GM18868 (cell line): Measurements from ENCODE around the gene RLF.
A peak's percentile ranks its signal among the peaks of the same experiment; 100 is the strongest.

ENCODE experiments used
- ATAC-seq: cut with Tn5 transposase; IDR thresholded peaks from one replicate; pipeline ENCODE4 v1.9.1; 2021; ENCODE audit warnings: mild to moderate bottlenecking, moderate library complexity; ENCODE audit not compliant: unreplicated experiment

RLF gene

GRCh38 chr1:40239626-40240025 is 78.4 kb downstream of the RLF start:
- no peak for ATAC-seq

- no peak for ATAC-seq
Measured at GRCh38 chr1:40240390-40240789, 79.2 kb downstream of the RLF start.

- no peak for ATAC-seq
Measured at GRCh38 chr1:40241362-40241761, 80.2 kb downstream of the RLF start.

GRCh38 chr1:40243351-40243750 is 82.2 kb downstream of the RLF start:
- ATAC-seq = no peak

- ATAC-seq = no peak
Measured at GRCh38 chr1:40244138-40244744, 83.1 kb downstream of the RLF start.

- ATAC-seq = no peak
Measured at GRCh38 chr1:40245686-40246085, 84.5 kb downstream of the RLF start.

- ATAC-seq = no peak
Measured at GRCh38 chr1:40247655-40248054, 86.5 kb downstream of the RLF start, which contains the start of gene TMCO2. TMCO2 (plus strand) TSS chr1:40247937; CDS start chr1:40247994, 57 bp downstream.

- ATAC-seq = no peak
Measured at GRCh38 chr1:40248412-40248811, 87.2 kb downstream of the RLF start.

GRCh38 chr1:40251456-40251855 is 90.3 kb downstream of the RLF start:
- ATAC-seq = no peak

- no peak for ATAC-seq
Measured at GRCh38 chr1:40252601-40253000, 91.4 kb downstream of the RLF start.

GRCh38 chr1:40255231-40255630 is 94.0 kb downstream of the RLF start:
- ATAC-seq = no peak

GRCh38 chr1:40256401-40257084 is 95.4 kb downstream of the RLF start:
- no peak for ATAC-seq

GRCh38 chr1:40257313-40257687 is 96.1 kb downstream of the RLF start:
- ATAC-seq = peak; percentile 3

- peak; percentile 91 for ATAC-seq
Measured at GRCh38 chr1:40257688-40258444, 96.7 kb downstream of the RLF start, which contains the start of gene ZMPSTE24. ZMPSTE24 (plus strand) TSS chr1:40258236; CDS start chr1:40258272, 36 bp downstream.

- ATAC-seq = no peak
Measured at GRCh38 chr1:40258445-40258769, 97.2 kb downstream of the RLF start.

- no peak for ATAC-seq
Measured at GRCh38 chr1:40264354-40264781, 103.2 kb downstream of the RLF start.

GRCh38 chr1:40265298-40265697 is 104.1 kb downstream of the RLF start:
- no peak for ATAC-seq

GRCh38 chr1:40265919-40266318 is 104.7 kb downstream of the RLF start:
- no peak for ATAC-seq

- ATAC-seq = no peak
Measured at GRCh38 chr1:40266786-40267535, 105.8 kb downstream of the RLF start.

- ATAC-seq = no peak
Measured at GRCh38 chr1:40267767-40268187, 106.6 kb downstream of the RLF start.

- no peak for ATAC-seq
Measured at GRCh38 chr1:40268211-40268610, 107.0 kb downstream of the RLF start.
